CD4-positive, alpha-beta T cell (primary cell): Measurements from ENCODE around the gene ST3GAL5. TPM values are rescaled to one million over a fixed set of nuclear protein-coding genes. Genes with fewer than 3 reads are reported as not detected.

ENCODE experiments used
- ATAC-seq: fragments of 200-7000 bp; cut with Tn5 transposase; one replicate; pipeline ENCODE4 v1.10.0; 2022; ENCODE audit warnings: mild to moderate bottlenecking; ENCODE audit not compliant: poor library complexity
- CTCF ChIA-PET: fragments of 350-600 bp; sonication (Branson Sonifier 250); formaldehyde crosslinking; loops from one replicate; lab custom pipeline; 2021; ENCODE audit warnings: antibody characterized with exemption, inconsistent platforms; lab: Charles Lee
- POLR2A ChIA-PET: fragments of 350-600 bp; sonication (Branson Sonifier 250); formaldehyde crosslinking; loops from one replicate; lab custom pipeline; 2021; ENCODE audit warnings: antibody characterized with exemption, inconsistent platforms; lab: Charles Lee
- DNase-seq, 14 experiments: peaks; one replicate each; pipeline ENCODE4 v3.0.0-alpha.2; 2013 to 2020; ENCODE audit warnings: mixed read lengths in 2 of 14
- H3K27ac ChIP-seq, 2 donors: one replicate each; pipeline versions ENCODE4 v1.5.1 to v1.7.0; 2013; ENCODE audit warnings: low read length in 2 of 2, low read depth in 1 of 2, mild to moderate bottlenecking in 1 of 2
- H3K27me3 ChIP-seq, 2 experiments: 1 replicate in 1 of 2; 2 replicates in 1 of 2; pipeline versions ENCODE4 v1.6.1 to v1.7.0; 2013; ENCODE audit warnings: low read length in 2 of 2, control low read depth in 1 of 2, mild to moderate bottlenecking in 1 of 2, moderate library complexity in 1 of 2; ENCODE audit not compliant: insufficient read depth in 2 of 2, control insufficient read depth in 1 of 2
- H3K36me3 ChIP-seq: one replicate; pipeline ENCODE4 v1.6.1; 2013; ENCODE audit warnings: low read length, control low read depth; ENCODE audit not compliant: insufficient read depth
- H3K4me1 ChIP-seq: one replicate; pipeline ENCODE4 v1.6.1; 2013; ENCODE audit warnings: low read length, control low read depth; ENCODE audit not compliant: insufficient read depth
- H3K4me3 ChIP-seq: one replicate; pipeline ENCODE4 v1.5.1; 2013; ENCODE audit warnings: mild to moderate bottlenecking, low read length, moderate library complexity
- H3K9me3 ChIP-seq, 2 experiments: 1 replicate in 1 of 2; 2 replicates in 1 of 2; pipeline versions ENCODE4 v1.6.1 to v1.7.0; 2013; ENCODE audit warnings: low read length in 2 of 2, mild to moderate bottlenecking in 2 of 2, control low read depth in 1 of 2, moderate library complexity in 1 of 2; ENCODE audit not compliant: control insufficient read depth in 1 of 2, insufficient read depth in 1 of 2
- H3K27ac Mint-ChIP-seq: one replicate; pipeline ENCODE4 v1.8.0; 2020; ENCODE audit warnings: mixed read lengths
- H3K27me3 Mint-ChIP-seq: one replicate; pipeline ENCODE4 v1.8.0; 2021; ENCODE audit warnings: mixed read lengths
- H3K36me3 Mint-ChIP-seq: one replicate; pipeline ENCODE4 v1.8.0; 2021; ENCODE audit warnings: low read depth, mixed read lengths
- H3K4me1 Mint-ChIP-seq: one replicate; pipeline ENCODE4 v1.8.0; 2021; ENCODE audit warnings: low read depth, mixed read lengths
- H3K4me3 Mint-ChIP-seq: one replicate; pipeline ENCODE4 v1.8.0; 2020; ENCODE audit warnings: mild to moderate bottlenecking, mixed read lengths
- H3K9me3 Mint-ChIP-seq: one replicate; pipeline ENCODE4 v1.8.0; 2020; ENCODE audit warnings: mixed read lengths
- CTCF ChIP-seq: fragments of 200-600 bp; IDR thresholded peaks from one replicate; pipeline ENCODE4 v1.8.0; 2022; ENCODE audit warnings: antibody characterized with exemption, mild to moderate bottlenecking
- intact Hi-C, 2 experiments: fragments of 100-400 bp; cut with DNase I in 1 of 2; cut with micrococcal nuclease in 1 of 2; formaldehyde crosslinking; loops; one replicate each; pipeline versions ENCODE4 v1.15.1 to v1.9.0; 2023 to 2025; cut with DNase I, micrococcal nuclease
- total RNA-seq, 174 experiments: library from RNA in 2 of 174; stranded (reverse) in 2 of 174; gene quantifications; one replicate each; pipeline ENCODE4 v1.2.3 and lab custom pipeline; 2021 to 2026

ST3GAL5 gene
- total RNA-seq, 2 experiments from 2014 or later, result 76.7 to 77.8 TPM

DNA sequence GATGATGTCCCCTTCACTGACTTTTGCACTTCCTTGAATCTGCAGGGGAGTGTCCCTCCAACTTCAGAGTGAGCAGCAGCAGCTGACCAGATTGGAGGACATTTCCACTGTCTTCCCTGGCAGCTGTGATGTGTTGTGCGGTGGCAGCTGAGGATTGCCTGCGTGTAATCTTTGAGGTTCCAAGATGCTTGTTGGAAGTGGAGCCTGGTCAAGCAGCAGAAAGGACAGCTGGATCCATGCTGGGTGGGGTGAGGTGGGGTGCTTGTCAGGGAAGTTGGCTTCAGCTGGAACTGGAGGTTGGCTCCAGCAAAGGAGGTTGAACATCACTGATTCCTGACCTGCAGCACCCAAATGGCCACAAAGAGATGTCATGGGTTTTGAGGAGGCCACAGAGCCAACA is 64.8 kb downstream of the ST3GAL5 start:
- Mint-ChIP-seq H3K36me3 (no peaks in the 10 kb centered on the region), H3K9me3 (no peaks in the 10 kb centered on the region), H3K27me3 (peaks cover 5% of the 10 kb centered on the region), H3K4me1 (peaks cover 12% of the 10 kb centered on the region), H3K4me3 (no peak overlapping the region), H3K27ac (no peak overlapping the region)
- Histone ChIP-seq H3K4me1 (peaks cover 10% of the 10 kb centered on the region), H3K4me3 (no peak overlapping the region), H3K27ac (no peak overlapping the region), H3K36me3 (no peaks in the 10 kb centered on the region), H3K27me3 (no peaks in the 10 kb centered on the region), H3K9me3 (no peaks in the 10 kb centered on the region)
- no peak for TF ChIP-seq CTCF
- POLR2A ChIA-PET, result no interaction called here
- intact Hi-C loops, result no loop called here
- CTCF ChIA-PET, result interaction anchor here (1.4 to 2.2 kb wide), 2 partner anchors 10 to 256 kb away, joined by 3 to 7 read pairs; no protein-coding TSS in a partner anchor
- ATAC-seq (no peak), DNase-seq (no peak)

- Histone ChIP-seq H3K4me1 (peaks cover 6% of the 10 kb centered on the region), H3K36me3 (no peaks in the 10 kb centered on the region), H3K27ac (no peak overlapping the region), H3K9me3 (no peaks in the 10 kb centered on the region), H3K27me3 (no peaks in the 10 kb centered on the region), H3K4me3 (no peak overlapping the region)
- DNase-seq (no peak), ATAC-seq (no peak)
- ChIA-PET CTCF (interaction anchor here (2.2 kb wide), 1 partner anchor 257 kb away, joined by 7 read pairs; no protein-coding TSS in a partner anchor), POLR2A (no interaction called here)
- Mint-ChIP-seq H3K9me3 (no peaks in the 10 kb centered on the region), H3K27ac (no peak overlapping the region), H3K4me3 (no peak overlapping the region), H3K4me1 (peaks cover 6% of the 10 kb centered on the region), H3K27me3 (peaks cover 10% of the 10 kb centered on the region), H3K36me3 (no peaks in the 10 kb centered on the region)
- no peak for TF ChIP-seq CTCF
- intact Hi-C loops, result no loop called here
These were observed 66.0 kb downstream of the ST3GAL5 start for GRCh38 chr2:85822766-85823165.

GRCh38 chr2:85819811-85820510 is 68.8 kb downstream of the ST3GAL5 start:
- Histone ChIP-seq H3K36me3 (no peaks in the 10 kb centered on the region), H3K9me3 (no peaks in the 10 kb centered on the region), H3K4me1 (no peaks in the 10 kb centered on the region), H3K27ac (no peak overlapping the region), H3K27me3 (no peaks in the 10 kb centered on the region), H3K4me3 (no peak overlapping the region)
- peaks cover 9% of the 10 kb centered on the region for H3K27me3 Mint-ChIP-seq
- H3K4me3 Mint-ChIP-seq, result no peak overlapping the region
- H3K4me1 Mint-ChIP-seq, result no peaks in the 10 kb centered on the region
- ChIA-PET CTCF (no interaction called here), POLR2A (no interaction called here)
- ATAC-seq (no peak), DNase-seq (no peak)
- H3K9me3 Mint-ChIP-seq, result no peaks in the 10 kb centered on the region
- intact Hi-C loops, result no loop called here
- H3K36me3 Mint-ChIP-seq, result no peaks in the 10 kb centered on the region
- H3K27ac Mint-ChIP-seq, result no peak overlapping the region
- TF ChIP-seq CTCF, result no peak
